Prostate gland (tissue), 2 donors: ENCODE measurements around the gene LAMA1. TPM values are rescaled to one million over a fixed set of nuclear protein-coding genes. Genes with fewer than 3 reads are reported as not detected.

ENCODE experiments used
- DNase-seq: peaks from one replicate; pipeline ENCODE4 v3.0.0-alpha.2; 2019; ENCODE audit warnings: low spot score
- H3K27ac ChIP-seq, 2 donors: fragments of 200-600 bp; sonication (generic); 2 replicates each; pipeline ENCODE4 v1.5.1; 2017 to 2019
- H3K27me3 ChIP-seq: fragments of 200-600 bp; sonication (generic); replicated peaks from 2 replicates; pipeline ENCODE4 v1.5.1; 2019; ENCODE audit not compliant: insufficient read depth
- H3K36me3 ChIP-seq, 2 donors: fragments of 200-600 bp; sonication (generic); 1 replicate in 1 of 2; 2 replicates in 1 of 2; pipeline versions ENCODE4 v1.5.1 to v1.8.1; 2017 to 2019
- H3K4me1 ChIP-seq: fragments of 200-600 bp; sonication (generic); replicated peaks from 2 replicates; pipeline ENCODE4 v1.5.1; 2019
- H3K4me3 ChIP-seq, 2 donors: fragments of 200-600 bp; sonication (generic); 2 replicates each; pipeline ENCODE4 v1.5.1; 2017 to 2019
- H3K9me3 ChIP-seq: fragments of 200-600 bp; sonication (generic); 2 replicates; pipeline ENCODE4 v1.5.1; 2017
- CTCF ChIP-seq, 4 experiments: fragments of 200-600 bp in 2 of 4; fragments of 450-650 bp in 2 of 4; sonication (generic) in 2 of 4; IDR thresholded peaks; 1 replicate in 3 of 4; 2 replicates in 1 of 4; pipeline ENCODE4 v1.5.1; 2016 to 2019; ENCODE audit warnings: antibody characterized with exemption in 4 of 4, mild to moderate bottlenecking in 2 of 4, moderate library complexity in 2 of 4
- POLR2A ChIP-seq: fragments of 450-650 bp; IDR thresholded peaks from one replicate; pipeline ENCODE4 v1.6.1; 2016; ENCODE audit warnings: antibody characterized with exemption, mild to moderate bottlenecking
- POLR2AphosphoS5 ChIP-seq: sonication (generic); formaldehyde crosslinking; IDR thresholded peaks from one replicate; pipeline ENCODE4 v1.6.1; 2017; ENCODE audit warnings: antibody characterized with exemption
- WGBS: methylation state at CpG from one replicate; pipeline ENCODE4 v1.1.5; 2018; 5-methylcytosine and 5-hydroxymethylcytosine counted together
- intact Hi-C: fragments of 100-400 bp; cut with DNase I; formaldehyde crosslinking; loops from one replicate; pipeline ENCODE4 v1.14.2; 2022
- total RNA-seq, 2 donors: library from RNA; depleted of rRNA; stranded (reverse); fragments of >200 nt; gene quantifications; one replicate each; pipeline ENCODE4 v1.1.0, GENCODE V29; 2016

Gene LAMA1
- total RNA-seq, 2 donors from 2014 or later, result 1.8 to 59.6 TPM

- DNase-seq, result peak; percentile 50
- Histone ChIP-seq H3K4me1 (peaks cover 13% of the 10 kb centered on the region), H3K27me3 (no peaks in the 10 kb centered on the region), H3K36me3 (no peaks in the 10 kb centered on the region), H3K4me3 (no peak overlapping the region), H3K27ac (peak overlapping the region; percentile 64 to 70), H3K9me3 (no peaks in the 10 kb centered on the region)
- intact Hi-C loops, result no loop called here
- 16% methylated on average over 7 of the region's 7 CpGs for WGBS
- TF ChIP-seq POLR2A (no peak), CTCF (IDR thresholded peaks at IDR 0.05) (no peak), POLR2AphosphoS5 (peak; percentile 43)
Measured at GRCh38 chr18:6994771-6995430, 122.7 kb downstream of the LAMA1 start.

DNA sequence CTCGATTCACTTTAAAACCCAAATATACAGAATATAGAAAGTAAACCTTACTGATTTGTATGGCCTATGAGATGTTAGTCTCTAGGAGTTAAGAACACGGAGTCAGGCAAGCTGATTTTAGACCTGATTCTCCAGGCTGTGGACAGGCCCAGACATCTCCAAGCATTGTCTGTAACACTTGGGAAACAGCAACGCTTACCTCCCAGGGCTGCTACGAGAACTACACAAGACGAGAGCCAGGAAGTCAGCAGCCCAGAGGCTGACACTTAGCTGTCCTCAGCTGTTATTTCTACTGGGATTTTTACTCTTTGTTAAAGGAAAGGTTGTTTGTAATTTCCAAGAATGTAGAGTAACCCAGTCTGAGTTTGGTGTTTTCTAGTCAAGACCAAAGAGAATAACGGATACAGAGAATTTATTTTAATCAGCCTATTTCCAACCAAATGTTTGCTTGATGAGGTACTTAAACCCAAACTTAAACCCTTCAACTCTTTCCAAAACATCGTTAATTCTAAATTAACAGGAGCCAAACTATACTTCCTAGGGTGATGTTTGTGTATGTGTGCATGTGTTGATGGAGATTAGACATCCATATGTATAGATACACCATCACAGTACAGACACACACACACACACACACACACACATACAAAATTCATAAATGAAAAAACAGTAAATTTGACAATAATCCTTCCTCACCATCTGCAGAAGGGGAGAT lies 123.4 kb downstream of the LAMA1 start:
- WGBS, result 34% methylated on average over 7 of the region's 7 CpGs
- Histone ChIP-seq H3K27me3 (no peaks in the 10 kb centered on the region), H3K27ac (peak overlapping the region; percentile 64 to 70), H3K4me1 (peaks cover 13% of the 10 kb centered on the region), H3K9me3 (no peaks in the 10 kb centered on the region), H3K36me3 (no peaks in the 10 kb centered on the region), H3K4me3 (no peak overlapping the region)
- peak; percentile 69 for DNase-seq
- peak; percentile 61 for TF ChIP-seq POLR2AphosphoS5
- TF ChIP-seq POLR2A, result no peak
- intact Hi-C loops, result no loop called here

DNA sequence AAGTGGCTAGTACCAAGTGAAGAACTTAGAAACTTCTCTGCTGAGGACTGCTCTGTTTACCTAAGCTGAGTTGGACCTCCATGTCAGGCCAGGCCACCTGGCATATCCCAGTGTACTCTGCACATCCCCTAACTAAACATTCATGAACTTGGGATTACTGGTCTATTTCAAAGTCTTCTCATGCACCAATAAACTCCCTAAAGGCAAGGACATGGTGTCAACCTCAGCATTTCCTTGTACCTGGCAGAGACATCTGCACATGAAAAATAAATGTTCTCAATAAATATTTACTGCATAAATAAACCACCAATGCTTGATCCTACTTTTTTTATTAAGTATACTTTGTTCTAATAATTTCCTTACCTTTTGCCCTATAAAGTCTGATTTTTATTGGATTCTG lies 124.8 kb downstream of the LAMA1 start:
- TF ChIP-seq POLR2AphosphoS5 (peak; percentile 61), CTCF (IDR thresholded peaks at IDR 0.05) (no peak)
- no peaks in the 10 kb centered on the region for H3K9me3 ChIP-seq
- peak overlapping the region; percentile 64 to 70 for H3K27ac ChIP-seq
- intact Hi-C loops, result no loop called here
- no peak overlapping the region for H3K4me3 ChIP-seq
- peak; percentile 29 for DNase-seq
- H3K4me1 ChIP-seq, result peaks cover 13% of the 10 kb centered on the region
- no peaks in the 10 kb centered on the region for H3K27me3 ChIP-seq
- no peaks in the 10 kb centered on the region for H3K36me3 ChIP-seq

GRCh38 chr18:6983366-6983765 lies 134.2 kb downstream of the LAMA1 start:
- DNase-seq, result no peak
- H3K36me3 ChIP-seq, result no peaks in the 10 kb centered on the region
- no peaks in the 10 kb centered on the region for H3K27me3 ChIP-seq
- H3K9me3 ChIP-seq, result no peaks in the 10 kb centered on the region
- H3K4me1 ChIP-seq, result no peaks in the 10 kb centered on the region
- intact Hi-C loops, result no loop called here
- 79% methylated on average over 7 of the region's 7 CpGs for WGBS
- H3K27ac ChIP-seq, result no peak overlapping the region
- TF ChIP-seq CTCF (IDR thresholded peaks at IDR 0.05) (no peak), POLR2AphosphoS5 (no peak), POLR2A (no peak)
- no peak overlapping the region for H3K4me3 ChIP-seq

GRCh38 chr18:6982398-6982797 lies 135.2 kb downstream of the LAMA1 start:
- Histone ChIP-seq H3K27me3 (no peaks in the 10 kb centered on the region), H3K36me3 (no peaks in the 10 kb centered on the region), H3K9me3 (no peaks in the 10 kb centered on the region), H3K4me3 (no peak overlapping the region), H3K4me1 (no peaks in the 10 kb centered on the region), H3K27ac (no peak overlapping the region)
- no peak for DNase-seq
- no peak for TF ChIP-seq CTCF (IDR thresholded peaks at IDR 0.05)
- no peak for TF ChIP-seq POLR2AphosphoS5
- no peak for TF ChIP-seq POLR2A
- 85% methylated on average over 10 of the region's 10 CpGs for WGBS
- intact Hi-C loops, result no loop called here
